Activated naive CD8-positive, alpha-beta T cell treated with anti-CD3 and anti-CD28 coated beads, Interleukin-2, amount 50 U/mL, for 24 hours (primary cell): Measurements from ENCODE around the gene GIMAP2.

Experiments
- ATAC-seq: fragments of 150-1000 bp; cut with Tn5 transposase; one replicate; pipeline ENCODE4 v1.10.0; 2021
- DNase-seq: peaks from one replicate; pipeline ENCODE4 v3.0.0; 2021
- H3K27ac Mint-ChIP-seq: one replicate; pipeline ENCODE4 v1.8.0; 2021; ENCODE audit warnings: mild to moderate bottlenecking, mixed read lengths
- H3K27me3 Mint-ChIP-seq: one replicate; pipeline ENCODE4 v1.8.0; 2021; ENCODE audit warnings: mixed read lengths
- H3K36me3 Mint-ChIP-seq: one replicate; pipeline ENCODE4 v1.8.0; 2021; ENCODE audit warnings: low read depth, mixed read lengths
- H3K4me1 Mint-ChIP-seq: one replicate; pipeline ENCODE4 v1.8.0; 2021; ENCODE audit warnings: mixed read lengths
- H3K4me3 Mint-ChIP-seq: one replicate; pipeline ENCODE4 v1.8.0; 2021; ENCODE audit warnings: mild to moderate bottlenecking, moderate library complexity, mixed read lengths
- H3K9me3 Mint-ChIP-seq: one replicate; pipeline ENCODE4 v1.8.0; 2021; ENCODE audit warnings: mixed read lengths

The GIMAP2 gene

GRCh38 chr7:150715738-150716137 is 30.2 kb downstream of the GIMAP2 start:
- Mint-ChIP-seq H3K9me3 (peaks cover 14% of the 10 kb centered on the region), H3K4me3 (peak overlapping the region; percentile 95), H3K27ac (peak overlapping the region; percentile 90), H3K27me3 (no peaks in the 10 kb centered on the region), H3K4me1 (peaks cover 57% of the 10 kb centered on the region), H3K36me3 (peaks cover 34% of the 10 kb centered on the region)
- no peak for DNase-seq
- no peak for ATAC-seq

GRCh38 chr7:150716368-150716767 is 30.9 kb downstream of the GIMAP2 start, which contains the start of gene GIMAP1:
TSS of gene GIMAP1 (plus strand) at chr7:150716613. CDS start at chr7:150719048, 2,435 bp downstream.
- ATAC-seq (peak; percentile 83), DNase-seq (peak; percentile 58)
- H3K27me3 Mint-ChIP-seq: no peaks in the 10 kb centered on the region
- peaks cover 14% of the 10 kb centered on the region for H3K9me3 Mint-ChIP-seq
- peak within 1 kb of the TSS; percentile 90 for H3K27ac Mint-ChIP-seq
- H3K4me1 Mint-ChIP-seq: peaks cover 64% of the 10 kb centered on the region
- H3K4me3 Mint-ChIP-seq: peak within 1 kb of the TSS; percentile 95
- H3K36me3 Mint-ChIP-seq: peaks cover 40% of the 10 kb centered on the region

- peak overlapping the region; percentile 95 for H3K4me3 Mint-ChIP-seq
- H3K27ac Mint-ChIP-seq: peak overlapping the region; percentile 90
- H3K4me1 Mint-ChIP-seq: peaks cover 68% of the 10 kb centered on the region
- no peak for DNase-seq
- ATAC-seq: no peak
- no peaks in the 10 kb centered on the region for H3K27me3 Mint-ChIP-seq
- peaks cover 14% of the 10 kb centered on the region for H3K9me3 Mint-ChIP-seq
- peaks cover 45% of the 10 kb centered on the region for H3K36me3 Mint-ChIP-seq
Observed at GRCh38 chr7:150716939-150717338, 31.4 kb downstream of the GIMAP2 start.

GRCh38 chr7:150717814-150718420 is 32.4 kb downstream of the GIMAP2 start:
- Mint-ChIP-seq H3K27me3 (no peaks in the 10 kb centered on the region), H3K27ac (peak overlapping the region; percentile 90), H3K4me1 (peaks cover 78% of the 10 kb centered on the region), H3K36me3 (peaks cover 50% of the 10 kb centered on the region), H3K4me3 (peak overlapping the region; percentile 95), H3K9me3 (peaks cover 7% of the 10 kb centered on the region)
- no peak for ATAC-seq
- DNase-seq: no peak

DNA sequence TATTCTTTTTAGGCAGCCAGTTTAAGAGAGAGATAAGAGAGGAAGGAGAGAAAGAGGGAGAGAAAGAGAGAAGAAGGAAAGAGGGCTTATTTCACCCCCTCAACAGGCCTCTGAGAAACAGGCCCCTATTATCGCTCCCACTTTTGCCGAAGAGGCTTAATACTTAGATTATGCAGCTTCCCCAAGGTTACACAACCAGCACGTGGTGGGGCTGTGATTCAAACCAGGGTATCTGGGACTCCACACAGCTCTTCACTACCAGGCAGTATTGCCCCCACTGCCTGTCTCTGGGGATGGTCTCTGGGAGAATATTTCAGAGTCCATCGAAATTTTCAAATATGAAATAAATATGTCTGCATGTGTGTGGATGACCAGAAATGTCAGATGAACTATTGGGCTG is 33.9 kb downstream of the GIMAP2 start:
- Mint-ChIP-seq H3K9me3 (no peaks in the 10 kb centered on the region), H3K4me3 (peak overlapping the region; percentile 95), H3K4me1 (peaks cover 85% of the 10 kb centered on the region), H3K27me3 (no peaks in the 10 kb centered on the region), H3K36me3 (peaks cover 53% of the 10 kb centered on the region), H3K27ac (peak overlapping the region; percentile 90)
- ATAC-seq: no peak
- no peak for DNase-seq

- DNase-seq (no peak), ATAC-seq (no peak)
- Mint-ChIP-seq H3K27ac (peak overlapping the region; percentile 90), H3K9me3 (no peaks in the 10 kb centered on the region), H3K36me3 (peaks cover 59% of the 10 kb centered on the region), H3K4me1 (peaks cover 78% of the 10 kb centered on the region), H3K4me3 (peak overlapping the region; percentile 31), H3K27me3 (no peaks in the 10 kb centered on the region)
Observed at GRCh38 chr7:150719960-150720891, 34.7 kb downstream of the GIMAP2 start.

GRCh38 chr7:150721970-150722373 is 36.5 kb downstream of the GIMAP2 start:
- Mint-ChIP-seq H3K4me1 (peaks cover 72% of the 10 kb centered on the region), H3K27ac (peak overlapping the region; percentile 53), H3K27me3 (no peaks in the 10 kb centered on the region), H3K4me3 (peak overlapping the region; percentile 20), H3K36me3 (peaks cover 76% of the 10 kb centered on the region), H3K9me3 (peaks cover 13% of the 10 kb centered on the region)
- ATAC-seq: no peak
- DNase-seq: no peak

DNA sequence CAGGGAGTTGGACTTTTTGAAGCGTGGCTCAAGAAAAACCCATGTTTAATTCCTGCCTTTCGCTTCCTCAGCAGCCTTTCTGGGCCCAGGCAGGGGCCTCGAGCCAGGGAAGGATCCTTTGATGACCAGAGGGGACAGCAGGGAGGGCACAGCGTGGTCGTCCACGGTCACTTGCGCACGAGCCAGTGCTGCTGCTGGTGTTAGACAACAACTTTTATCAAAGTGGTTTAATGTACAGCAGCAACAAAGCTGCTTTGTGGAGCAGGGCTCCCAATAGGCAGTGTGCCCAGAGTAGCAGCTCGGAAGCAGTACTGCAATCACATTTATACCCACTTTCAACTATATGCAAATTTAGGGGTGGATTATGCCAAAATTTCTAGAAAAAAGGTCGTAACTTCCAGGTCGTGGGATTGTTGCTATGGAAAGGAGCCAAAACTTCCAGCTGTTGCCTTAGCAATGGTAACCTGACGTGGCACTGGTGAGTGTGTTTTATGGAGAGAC is 37.0 kb downstream of the GIMAP2 start:
- peak overlapping the region; percentile 22 for H3K4me3 Mint-ChIP-seq
- peaks cover 69% of the 10 kb centered on the region for H3K4me1 Mint-ChIP-seq
- H3K27me3 Mint-ChIP-seq: no peaks in the 10 kb centered on the region
- H3K36me3 Mint-ChIP-seq: peaks cover 79% of the 10 kb centered on the region
- H3K27ac Mint-ChIP-seq: peak overlapping the region; percentile 50
- ATAC-seq (no peak), DNase-seq (no peak)
- H3K9me3 Mint-ChIP-seq: peaks cover 18% of the 10 kb centered on the region

- no peaks in the 10 kb centered on the region for H3K27me3 Mint-ChIP-seq
- ATAC-seq (no peak), DNase-seq (no peak)
- H3K4me3 Mint-ChIP-seq: no peak overlapping the region
- H3K4me1 Mint-ChIP-seq: peaks cover 64% of the 10 kb centered on the region
- no peak overlapping the region for H3K27ac Mint-ChIP-seq
- H3K9me3 Mint-ChIP-seq: peaks cover 28% of the 10 kb centered on the region
- peaks cover 89% of the 10 kb centered on the region for H3K36me3 Mint-ChIP-seq
Observed at GRCh38 chr7:150723467-150723866, 38.0 kb downstream of the GIMAP2 start.

DNA sequence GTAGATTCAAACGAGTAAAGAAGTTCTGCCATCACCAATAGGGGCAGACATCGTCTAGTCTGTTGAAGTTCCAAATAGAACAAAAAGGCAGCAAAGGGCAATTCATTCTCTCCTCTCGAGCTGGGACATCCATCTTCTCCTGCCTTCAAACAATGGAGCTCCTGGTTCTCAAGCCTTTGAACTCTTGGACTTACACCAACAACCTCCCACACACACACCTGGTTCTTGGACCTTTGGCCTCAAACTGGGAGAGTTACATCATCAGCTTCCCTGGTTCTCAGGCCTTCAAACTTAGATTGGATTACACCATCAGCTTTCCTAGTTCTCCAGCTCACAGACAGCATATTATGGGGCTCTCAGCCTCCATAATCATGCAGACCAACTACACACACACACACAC is 41.9 kb downstream of the GIMAP2 start:
- no peak overlapping the region for H3K27ac Mint-ChIP-seq
- peaks cover 34% of the 10 kb centered on the region for H3K9me3 Mint-ChIP-seq
- no peak overlapping the region for H3K4me3 Mint-ChIP-seq
- no peak for DNase-seq
- H3K36me3 Mint-ChIP-seq: peaks cover 61% of the 10 kb centered on the region
- H3K27me3 Mint-ChIP-seq: no peaks in the 10 kb centered on the region
- H3K4me1 Mint-ChIP-seq: peaks cover 56% of the 10 kb centered on the region
- no peak for ATAC-seq

- Mint-ChIP-seq H3K36me3 (peaks cover 56% of the 10 kb centered on the region), H3K4me1 (peaks cover 56% of the 10 kb centered on the region), H3K9me3 (peaks cover 34% of the 10 kb centered on the region), H3K27me3 (no peaks in the 10 kb centered on the region), H3K4me3 (no peak overlapping the region), H3K27ac (peak overlapping the region; percentile 10)
- DNase-seq (no peak), ATAC-seq (no peak)
Observed at GRCh38 chr7:150728011-150728410, 42.5 kb downstream of the GIMAP2 start.

DNA sequence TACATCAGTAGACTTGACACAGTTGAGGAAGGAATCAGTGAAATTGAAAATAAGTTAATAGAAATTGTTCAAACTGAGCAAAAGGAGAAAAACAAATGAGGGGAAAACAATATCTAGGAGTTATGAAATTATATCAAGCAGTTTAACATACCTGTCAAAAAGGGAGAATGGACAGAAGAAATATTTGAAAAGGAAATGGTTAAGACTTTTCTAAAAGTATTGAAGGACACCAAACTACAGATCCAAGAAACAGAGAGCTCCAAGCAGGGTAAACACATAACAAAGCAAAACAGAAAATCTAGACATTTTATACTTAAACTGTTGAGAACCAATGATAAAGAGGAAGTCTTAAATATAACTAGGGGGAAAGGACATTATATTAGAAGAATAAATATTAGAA is 43.1 kb downstream of the GIMAP2 start:
- H3K9me3 Mint-ChIP-seq: peaks cover 34% of the 10 kb centered on the region
- no peak overlapping the region for H3K27ac Mint-ChIP-seq
- H3K27me3 Mint-ChIP-seq: no peaks in the 10 kb centered on the region
- peaks cover 56% of the 10 kb centered on the region for H3K4me1 Mint-ChIP-seq
- H3K36me3 Mint-ChIP-seq: peaks cover 50% of the 10 kb centered on the region
- no peak for ATAC-seq
- no peak for DNase-seq
- no peak overlapping the region for H3K4me3 Mint-ChIP-seq

DNA sequence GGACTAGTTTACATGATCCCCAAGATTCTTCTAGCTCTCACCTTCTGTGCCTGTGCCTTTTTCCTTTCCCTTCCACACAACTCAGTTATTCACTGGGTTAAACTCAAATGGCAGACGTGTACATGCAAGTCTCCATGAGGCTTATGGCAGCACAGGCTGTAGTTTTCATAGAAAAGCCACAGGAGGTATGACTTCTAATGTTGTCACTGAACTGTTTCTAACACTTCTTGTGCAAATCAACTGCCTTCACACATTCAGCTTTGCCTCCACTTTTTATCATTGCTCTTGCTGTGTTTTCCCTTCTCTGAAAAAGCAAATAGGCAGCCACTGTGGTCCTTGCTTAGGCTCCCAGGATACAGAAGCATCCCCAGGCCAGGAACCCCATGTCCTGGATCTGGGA is 46.4 kb downstream of the GIMAP2 start:
- peaks cover 78% of the 10 kb centered on the region for H3K4me1 Mint-ChIP-seq
- H3K36me3 Mint-ChIP-seq: peaks cover 20% of the 10 kb centered on the region
- ATAC-seq (peak; percentile 47), DNase-seq (no peak)
- peak overlapping the region; percentile 94 for H3K27ac Mint-ChIP-seq
- peaks cover 22% of the 10 kb centered on the region for H3K9me3 Mint-ChIP-seq
- H3K27me3 Mint-ChIP-seq: no peaks in the 10 kb centered on the region
- H3K4me3 Mint-ChIP-seq: peak overlapping the region; percentile 75

GRCh38 chr7:150732786-150733481 is 47.4 kb downstream of the GIMAP2 start:
- no peak for DNase-seq
- H3K27ac Mint-ChIP-seq: peak overlapping the region; percentile 94
- peak; percentile 34 for ATAC-seq

More at GRCh38 chr7:150732786-150733481, 47.4 kb downstream of the GIMAP2 start:
- Mint-ChIP-seq H3K4me3 (peak overlapping the region; percentile 75), H3K9me3 (peaks cover 11% of the 10 kb centered on the region), H3K4me1 (peaks cover 77% of the 10 kb centered on the region), H3K27me3 (no peaks in the 10 kb centered on the region), H3K36me3 (peaks cover 12% of the 10 kb centered on the region)
